Nucleus accumbens (tissue), 56 donors: ENCODE measurements around the gene BBS1.
"Not testable (repeated sequence)": the region's sequence is repeated elsewhere in the genome, so short reads cannot be mapped to it uniquely, and the experiment has no call there.

Experiments
- DNase-seq, 56 donors: peaks; one replicate each; lab custom pipeline; 2025; lab: John Stamatoyannopoulos, UW

The BBS1 gene

DNA sequence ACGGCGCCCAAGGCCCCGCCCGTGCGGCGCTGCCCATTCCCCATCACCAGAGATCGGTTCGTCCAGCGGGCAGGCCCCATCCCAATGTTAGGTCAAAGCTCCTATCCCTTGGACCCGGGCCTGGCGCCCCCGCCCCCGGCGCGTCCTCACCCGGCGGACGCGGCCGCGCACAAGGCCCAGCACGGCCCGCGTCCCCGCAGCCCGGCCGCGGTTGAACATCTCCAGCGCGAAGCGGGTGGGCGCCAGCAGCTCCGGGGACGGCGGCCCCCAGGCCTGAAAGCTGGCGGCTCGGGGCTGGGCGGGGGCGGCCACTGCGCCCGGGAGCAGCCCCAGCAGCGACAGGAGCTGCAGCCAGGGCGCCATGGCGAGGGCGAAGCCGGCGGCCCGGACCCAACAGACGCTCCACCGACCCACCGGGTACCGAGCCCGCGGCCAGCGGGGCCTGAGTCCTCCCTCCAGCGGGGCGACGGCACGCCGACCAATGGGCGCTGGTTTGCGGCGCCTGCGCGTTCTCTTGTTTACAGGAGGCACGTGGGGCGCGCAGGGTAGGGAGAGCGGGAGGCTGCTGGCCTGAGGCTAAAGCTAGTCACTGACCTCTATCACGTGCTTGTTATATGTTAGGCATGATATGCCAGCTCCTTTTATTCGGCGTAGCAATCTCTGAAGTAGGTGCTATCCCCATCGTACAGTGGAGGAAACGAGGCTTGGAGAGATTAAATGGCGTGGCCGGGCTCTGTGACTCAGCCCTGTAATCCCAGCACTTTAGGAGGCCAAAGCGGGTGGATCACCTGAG is 57.9 kb downstream of the BBS1 start, which contains the start of gene CTSF:
Gene CTSF (minus strand): TSS at position 483 of the 793 bp plus-strand sequence. CDS start 120 bp downstream, at position 363.
- peak in 55 of 56 donors; percentile 31 to 96 (median 87) for DNase-seq

DNA sequence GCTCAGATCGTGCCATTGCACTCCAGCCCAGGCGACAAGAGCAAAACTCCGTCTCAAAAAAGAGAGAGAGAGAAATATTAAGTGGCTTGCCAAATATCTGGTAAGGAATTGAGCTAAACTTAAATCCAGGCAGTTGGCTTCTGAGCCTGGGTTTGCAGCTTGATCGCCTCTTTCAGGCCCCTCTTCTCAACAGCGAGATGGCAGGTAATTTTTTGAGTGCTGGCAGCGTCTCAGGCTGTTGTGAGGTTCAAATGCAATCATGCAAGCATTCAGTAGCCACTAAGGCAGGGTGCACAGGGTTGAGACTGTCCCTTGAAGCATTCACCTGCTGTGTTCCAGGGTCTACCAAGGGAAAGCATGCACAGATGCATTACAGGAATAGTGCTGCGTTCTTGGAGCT is 58.6 kb downstream of the BBS1 start:
- DNase-seq: no peak

DNA sequence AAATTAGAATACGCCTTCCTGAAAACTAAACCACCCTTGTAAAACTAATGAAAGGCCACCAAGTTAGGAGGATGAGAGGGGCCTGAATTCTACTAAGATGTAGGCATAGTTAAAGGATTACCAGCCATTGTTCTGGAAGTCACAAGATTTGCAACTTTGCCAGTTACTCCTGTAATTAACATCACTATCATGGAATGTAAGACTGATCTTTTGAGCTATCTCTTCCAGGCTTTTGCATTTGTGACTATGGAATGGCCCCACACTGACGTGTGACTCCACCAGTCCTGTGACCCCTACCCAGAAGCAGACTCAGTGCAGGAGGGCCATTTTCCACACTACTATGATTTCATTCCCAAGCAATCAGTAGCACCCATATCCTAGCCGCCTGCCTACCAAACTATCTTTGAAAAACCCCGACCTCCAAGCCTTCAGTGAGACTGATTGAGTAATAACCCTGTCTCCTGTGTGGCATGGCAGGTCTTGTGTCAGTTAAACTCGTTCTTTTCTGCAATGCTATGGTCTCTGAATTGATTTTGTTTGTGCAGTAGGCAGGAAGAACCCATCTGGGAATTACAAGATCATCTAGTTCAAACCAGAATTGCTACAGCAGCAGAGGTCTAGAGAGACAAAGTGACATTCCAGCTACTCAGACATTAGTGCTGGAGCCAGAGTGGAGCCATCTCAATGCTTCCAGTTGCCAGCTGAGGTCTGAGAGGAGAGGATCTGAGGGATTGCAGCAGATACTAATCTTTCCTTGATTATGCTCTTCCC is 59.8 kb downstream of the BBS1 start:
- DNase-seq: no peak

DNA sequence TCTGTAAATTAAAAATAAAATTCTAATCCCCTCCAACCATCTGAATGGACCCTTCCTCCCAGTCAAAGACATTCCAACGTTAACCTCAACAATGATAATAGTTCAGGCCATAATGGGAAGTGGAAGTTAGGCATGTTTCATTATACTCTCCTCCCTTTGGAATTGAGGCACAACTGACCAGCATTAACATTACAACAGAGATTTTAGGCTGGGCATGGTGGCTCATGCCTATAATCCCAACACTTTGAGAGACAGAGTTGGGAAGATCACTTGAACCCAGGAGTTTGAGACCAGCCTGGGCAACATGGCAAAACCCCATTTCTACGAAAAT is 60.4 kb downstream of the BBS1 start:
- DNase-seq: no peak

DNA sequence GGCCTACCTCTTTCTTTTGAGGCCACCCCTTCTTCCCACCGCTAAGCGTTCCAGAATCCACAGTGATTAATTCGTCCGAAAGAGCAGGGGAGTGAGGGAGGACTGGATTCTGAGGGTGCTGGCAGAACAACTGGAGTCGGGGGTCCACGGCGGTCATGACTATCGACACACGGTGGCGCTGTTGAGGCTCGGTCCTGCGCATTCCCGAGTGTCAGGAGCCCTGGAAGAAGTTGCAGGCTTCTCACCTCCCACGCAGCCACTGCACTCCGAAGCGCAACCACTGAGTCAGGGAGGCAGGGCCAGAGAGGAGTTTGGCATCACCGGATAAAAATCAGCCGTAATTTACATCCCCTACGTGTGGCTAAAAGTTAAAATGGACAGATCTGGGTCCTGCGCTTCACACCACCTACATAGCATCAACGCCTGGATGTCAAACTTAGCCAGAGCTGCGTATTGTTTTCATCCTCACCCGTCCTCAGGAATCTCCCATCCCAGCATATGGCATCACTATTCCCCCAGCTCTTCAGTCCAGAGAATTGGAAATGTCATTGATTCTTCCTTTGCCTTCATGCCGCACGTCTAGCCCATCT is 68.7 kb downstream of the BBS1 start:
- peak in 48 of 56 donors; percentile 13 to 87 (median 46) for DNase-seq

DNA sequence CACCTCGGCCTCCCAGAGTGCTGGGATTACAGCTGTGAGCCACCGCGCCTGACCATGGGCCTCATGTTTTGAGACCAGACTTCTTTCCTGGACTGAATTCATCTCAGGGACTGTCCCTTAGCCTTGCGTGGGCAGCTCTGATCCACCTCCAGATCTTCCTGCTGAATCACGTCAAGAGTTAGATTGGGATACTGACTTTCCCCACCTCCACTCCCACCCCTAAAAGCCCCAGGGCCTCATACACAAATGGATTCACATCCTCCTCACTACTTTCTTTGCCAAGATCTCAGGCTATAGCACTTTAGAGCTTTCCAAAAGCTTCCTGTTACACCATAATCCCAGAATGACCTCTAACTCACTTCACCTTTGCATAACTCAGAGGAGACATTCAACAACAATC is 70.4 kb downstream of the BBS1 start:
- DNase-seq: no peak

DNA sequence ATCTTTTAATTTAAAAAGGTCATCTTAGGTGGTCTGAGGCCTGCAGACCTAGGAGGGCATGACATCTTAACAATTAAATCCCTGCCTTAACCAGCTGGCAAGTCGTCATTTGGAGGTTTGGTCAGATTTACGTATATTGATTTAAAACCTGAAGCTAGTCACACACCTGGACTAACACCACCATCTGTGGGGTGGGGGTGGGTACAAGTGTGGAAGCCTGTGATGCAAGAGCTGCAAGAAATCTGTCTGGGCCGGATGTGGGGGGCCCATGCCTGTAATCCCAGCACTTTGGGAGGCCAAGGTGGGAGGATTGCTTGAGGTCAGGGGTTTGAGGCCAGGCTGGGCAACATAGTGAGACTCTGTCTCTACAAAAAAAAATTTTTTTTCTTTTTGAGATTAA is 70.8 kb downstream of the BBS1 start:
- DNase-seq: no peak

DNA sequence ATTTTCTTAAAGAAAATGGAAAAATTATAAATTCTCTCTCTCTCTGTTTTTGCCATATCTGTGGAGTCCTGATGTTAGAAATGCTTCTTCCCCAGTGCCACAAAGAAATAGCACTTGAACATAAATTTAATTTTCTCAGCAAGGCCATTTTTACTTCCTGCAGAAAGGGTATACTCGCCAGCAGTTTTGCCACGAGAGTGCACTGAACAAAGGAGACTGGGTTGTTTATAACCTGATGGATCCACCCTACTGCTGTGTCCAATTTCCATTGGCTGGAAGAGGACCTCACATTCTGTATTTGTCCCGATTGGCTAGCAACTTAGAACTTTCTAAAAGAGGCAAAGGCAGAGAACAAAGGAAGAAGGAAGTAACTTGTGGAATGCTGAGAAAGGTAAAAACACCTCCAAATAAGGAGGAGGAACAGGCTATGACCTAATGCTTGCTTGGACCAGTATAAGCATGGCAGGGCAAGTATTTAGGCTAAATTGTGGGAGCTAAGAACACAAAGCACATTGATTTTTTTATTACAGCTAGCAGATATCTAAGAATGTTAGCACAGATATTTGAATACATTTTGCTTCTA is 72.2 kb downstream of the BBS1 start:
- DNase-seq: not testable (repeated sequence)
